Measurements from ENCODE around the gene GGTLC2. TPM values are rescaled to one million over a fixed set of nuclear protein-coding genes. Genes with fewer than 3 reads are reported as not detected.
"Not testable (repeated sequence)": the region's sequence is repeated elsewhere in the genome, so short reads cannot be mapped to it uniquely, and the experiment has no call there.

The GGTLC2 gene
- total RNA-seq, 1 donor from 2014 or later = 6.5 TPM

GRCh38 chr22:22616636-22617035 is 27.8 kb upstream of the GGTLC2 start:
- ATAC-seq = peak; percentile 27
- Histone ChIP-seq H3K9me3 (no peaks in the 10 kb centered on the region), H3K36me3 (no peaks in the 10 kb centered on the region), H3K4me1 (no peaks in the 10 kb centered on the region), H3K4me3 (no peak overlapping the region), H3K27me3 (no peaks in the 10 kb centered on the region), H3K27ac (no peak overlapping the region)
- intact Hi-C loops (cut with DNase I) = no loop called here
- no peak for DNase-seq
- no peak for TF ChIP-seq CTCF (IDR thresholded peaks at IDR 0.05)

DNA sequence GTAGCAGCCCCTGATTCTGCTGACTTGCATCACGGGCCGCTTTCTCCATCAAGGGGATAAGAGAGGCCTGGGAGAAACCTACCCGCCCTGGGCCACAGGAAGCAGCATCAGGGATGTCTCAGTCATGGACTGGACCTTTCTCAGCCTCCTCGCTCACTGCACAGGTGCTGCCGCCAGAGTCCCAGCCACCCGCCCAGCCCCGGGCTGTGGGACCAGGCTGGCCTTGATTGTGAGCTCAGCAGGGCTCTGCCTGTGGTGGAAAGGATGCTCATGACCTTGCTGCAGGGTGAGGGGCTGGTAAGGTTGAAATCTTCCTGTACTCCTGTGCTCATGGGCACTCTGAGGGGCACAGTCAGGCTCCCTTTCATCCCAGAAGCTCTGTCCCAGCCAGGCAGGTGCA is 26.0 kb upstream of the GGTLC2 start:
- DNase-seq (no peak), ATAC-seq (no peak)
- Histone ChIP-seq H3K4me3 (no peak overlapping the region), H3K4me1 (no peaks in the 10 kb centered on the region), H3K27ac (no peak overlapping the region), H3K9me3 (no peaks in the 10 kb centered on the region), H3K36me3 (no peaks in the 10 kb centered on the region), H3K27me3 (no peaks in the 10 kb centered on the region)
- intact Hi-C loops (cut with DNase I) = no loop called here
- TF ChIP-seq CTCF (IDR thresholded peaks at IDR 0.05) = no peak

GRCh38 chr22:22618923-22619322 is 25.5 kb upstream of the GGTLC2 start:
- no peak for TF ChIP-seq CTCF (IDR thresholded peaks at IDR 0.05)
- DNase-seq = no peak
- Histone ChIP-seq H3K27me3 (no peaks in the 10 kb centered on the region), H3K36me3 (no peaks in the 10 kb centered on the region), H3K4me1 (no peaks in the 10 kb centered on the region), H3K4me3 (no peak overlapping the region), H3K9me3 (no peaks in the 10 kb centered on the region), H3K27ac (no peak overlapping the region)
- ATAC-seq = no peak
- intact Hi-C loops (cut with DNase I) = no loop called here

- H3K36me3 ChIP-seq = no peaks in the 10 kb centered on the region
- no peak overlapping the region for H3K27ac ChIP-seq
- no peak for TF ChIP-seq CTCF (IDR thresholded peaks at IDR 0.05)
- DNase-seq (no peak), ATAC-seq (no peak)
- intact Hi-C loops (cut with DNase I) = no loop called here
- H3K4me1 ChIP-seq = no peaks in the 10 kb centered on the region
- no peaks in the 10 kb centered on the region for H3K9me3 ChIP-seq
- H3K27me3 ChIP-seq = no peaks in the 10 kb centered on the region
- H3K4me3 ChIP-seq = no peak overlapping the region
Observed at GRCh38 chr22:22619765-22620414, 24.5 kb upstream of the GGTLC2 start.

GRCh38 chr22:22628546-22629495 is 15.6 kb upstream of the GGTLC2 start:
- H3K4me3 ChIP-seq; H3K36me3 ChIP-seq; H3K27me3 ChIP-seq; H3K9me3 ChIP-seq; DNase-seq; H3K4me1 ChIP-seq; ATAC-seq; intact Hi-C loops (cut with DNase I); H3K27ac ChIP-seq: not testable (repeated sequence)

DNA sequence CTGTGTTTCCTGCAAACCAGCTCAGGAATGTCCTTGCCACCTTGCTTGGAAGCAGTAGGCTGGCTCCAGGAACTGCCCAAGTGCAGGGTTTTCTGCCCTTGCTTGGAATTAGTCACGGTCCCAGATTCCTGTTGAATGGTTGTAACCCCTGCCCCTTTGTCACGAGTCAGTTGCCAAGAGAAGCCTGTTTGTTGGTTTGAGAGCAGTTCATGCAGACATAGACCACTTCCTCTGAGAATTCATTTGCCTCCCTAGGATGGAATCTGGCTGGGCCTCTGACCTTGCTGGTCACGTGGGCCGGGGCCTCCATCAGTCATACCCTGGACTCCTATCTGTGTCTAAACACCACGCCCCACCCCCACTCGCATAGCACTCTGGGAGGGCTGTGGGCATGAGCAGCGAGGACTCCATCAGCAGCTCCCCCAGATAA is 13.2 kb upstream of the GGTLC2 start:
- H3K27me3 ChIP-seq; H3K4me3 ChIP-seq; DNase-seq; H3K9me3 ChIP-seq; H3K4me1 ChIP-seq; intact Hi-C loops (cut with DNase I); H3K36me3 ChIP-seq; H3K27ac ChIP-seq; ATAC-seq: not testable (repeated sequence)

GRCh38 chr22:22632226-22632625 is 12.2 kb upstream of the GGTLC2 start:
- H3K9me3 ChIP-seq; H3K4me3 ChIP-seq; H3K27me3 ChIP-seq; H3K27ac ChIP-seq; ATAC-seq; DNase-seq; H3K36me3 ChIP-seq; intact Hi-C loops (cut with DNase I); H3K4me1 ChIP-seq: not testable (repeated sequence)

DNA sequence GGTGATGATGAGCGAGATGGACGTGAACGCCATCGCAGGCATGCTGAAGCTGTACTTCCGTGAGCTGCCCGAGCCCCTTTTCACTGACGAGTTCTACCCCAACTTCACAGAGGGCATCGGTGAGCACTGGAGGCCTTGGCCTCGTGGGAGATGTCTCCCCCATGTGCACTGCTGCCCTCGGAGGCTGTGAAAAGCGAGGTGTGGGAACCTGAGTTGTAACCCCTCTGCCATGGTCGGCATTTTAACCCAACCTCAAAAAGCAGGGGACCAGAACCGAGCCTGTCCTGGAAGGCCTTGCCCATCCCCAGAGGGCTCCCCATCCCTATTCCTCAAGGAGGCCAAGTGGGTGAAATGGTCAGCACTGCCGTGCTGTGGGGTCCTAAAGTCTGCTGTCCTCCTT is 10.9 kb upstream of the GGTLC2 start:
- H3K27ac ChIP-seq; intact Hi-C loops (cut with DNase I); H3K36me3 ChIP-seq; H3K27me3 ChIP-seq; DNase-seq; H3K4me1 ChIP-seq; H3K4me3 ChIP-seq; H3K9me3 ChIP-seq; ATAC-seq: not testable (repeated sequence)

DNA sequence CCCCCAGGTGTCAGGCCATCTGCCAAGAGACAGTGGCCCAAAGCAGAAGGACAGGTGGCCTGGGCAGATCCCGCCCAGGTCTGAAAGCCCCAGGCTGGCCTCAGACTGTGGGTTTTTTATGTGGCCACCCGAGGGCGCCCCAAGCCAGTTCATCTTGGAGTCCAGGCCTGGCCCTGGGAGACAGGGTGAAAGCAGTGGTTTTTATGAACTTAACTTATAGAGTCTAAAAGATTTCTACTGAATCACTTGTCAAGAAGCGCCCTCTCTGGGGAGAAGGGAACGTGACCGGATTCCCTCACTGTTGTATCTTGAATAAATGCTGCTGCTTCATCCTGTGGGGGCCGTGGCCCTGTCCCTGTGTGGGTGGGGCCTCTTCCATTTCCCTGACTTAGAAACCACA is 8.2 kb upstream of the GGTLC2 start:
- H3K27ac ChIP-seq; H3K4me3 ChIP-seq; H3K27me3 ChIP-seq; H3K9me3 ChIP-seq; H3K36me3 ChIP-seq; H3K4me1 ChIP-seq; DNase-seq; intact Hi-C loops (cut with DNase I); ATAC-seq: not testable (repeated sequence)

DNA sequence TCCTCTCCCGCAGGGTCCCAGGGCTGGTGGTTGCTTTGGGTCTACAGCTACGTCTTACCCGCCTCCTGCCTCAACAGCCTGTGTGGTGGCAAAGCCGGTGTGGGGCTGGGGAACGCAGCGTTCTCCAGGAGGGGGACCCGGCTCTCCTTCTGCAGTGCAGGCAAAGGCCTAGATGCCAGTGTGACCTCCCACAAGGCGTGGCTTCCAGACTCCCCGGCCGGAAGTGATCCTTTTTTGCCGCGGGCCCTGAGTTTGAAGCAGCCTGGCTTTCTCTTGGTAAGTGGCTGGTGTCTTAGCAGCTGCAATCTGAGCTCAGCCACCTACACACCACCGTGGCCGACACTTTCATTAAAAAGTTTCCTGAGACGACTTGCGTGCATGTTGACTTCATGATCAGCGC is 6.1 kb upstream of the GGTLC2 start:
- H3K4me1 ChIP-seq; H3K9me3 ChIP-seq; intact Hi-C loops (cut with DNase I); H3K4me3 ChIP-seq; ATAC-seq; DNase-seq; H3K27ac ChIP-seq; H3K27me3 ChIP-seq; H3K36me3 ChIP-seq: not testable (repeated sequence)

All from upper lobe of right lung (tissue), 1 donor.